Esophagus squamous epithelium (tissue), 4 donors: ENCODE measurements around the gene MYH1.

Source experiments
- POLR2A ChIP-seq, 4 donors: fragments of 450-650 bp; IDR thresholded peaks; one replicate each; pipeline ENCODE4 v1.6.1; 2017; ENCODE audit warnings: antibody characterized with exemption in 4 of 4, mild to moderate bottlenecking in 4 of 4, moderate library complexity in 3 of 4
- TF ChIP-seq, protein P1 (sequence below), 6 experiments: fragments of 450-650 bp in 4 of 6; fragments of 200-600 bp in 2 of 6; sonication (generic) in 2 of 6; IDR thresholded peaks; one replicate each; pipeline ENCODE4 v1.5.1; 2016 to 2019; ENCODE audit warnings: antibody characterized with exemption in 6 of 6, mild to moderate bottlenecking in 4 of 6, moderate library complexity in 4 of 6

GRCh38 chr17:10518271-10519037, at the start of gene MYH1:
- TF ChIP-seq, protein P1, sequence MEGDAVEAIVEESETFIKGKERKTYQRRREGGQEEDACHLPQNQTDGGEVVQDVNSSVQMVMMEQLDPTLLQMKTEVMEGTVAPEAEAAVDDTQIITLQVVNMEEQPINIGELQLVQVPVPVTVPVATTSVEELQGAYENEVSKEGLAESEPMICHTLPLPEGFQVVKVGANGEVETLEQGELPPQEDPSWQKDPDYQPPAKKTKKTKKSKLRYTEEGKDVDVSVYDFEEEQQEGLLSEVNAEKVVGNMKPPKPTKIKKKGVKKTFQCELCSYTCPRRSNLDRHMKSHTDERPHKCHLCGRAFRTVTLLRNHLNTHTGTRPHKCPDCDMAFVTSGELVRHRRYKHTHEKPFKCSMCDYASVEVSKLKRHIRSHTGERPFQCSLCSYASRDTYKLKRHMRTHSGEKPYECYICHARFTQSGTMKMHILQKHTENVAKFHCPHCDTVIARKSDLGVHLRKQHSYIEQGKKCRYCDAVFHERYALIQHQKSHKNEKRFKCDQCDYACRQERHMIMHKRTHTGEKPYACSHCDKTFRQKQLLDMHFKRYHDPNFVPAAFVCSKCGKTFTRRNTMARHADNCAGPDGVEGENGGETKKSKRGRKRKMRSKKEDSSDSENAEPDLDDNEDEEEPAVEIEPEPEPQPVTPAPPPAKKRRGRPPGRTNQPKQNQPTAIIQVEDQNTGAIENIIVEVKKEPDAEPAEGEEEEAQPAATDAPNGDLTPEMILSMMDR (IDR thresholded peaks at IDR 0.05): no peak
- no peak for TF ChIP-seq POLR2A (IDR thresholded peaks at IDR 0.05)
